ENCODE measurements around the gene ARMH2.
"Not testable (repeated sequence)": the region's sequence is repeated elsewhere in the genome, so short reads cannot be mapped to it uniquely, and the experiment has no call there.

The ARMH2 gene

DNA sequence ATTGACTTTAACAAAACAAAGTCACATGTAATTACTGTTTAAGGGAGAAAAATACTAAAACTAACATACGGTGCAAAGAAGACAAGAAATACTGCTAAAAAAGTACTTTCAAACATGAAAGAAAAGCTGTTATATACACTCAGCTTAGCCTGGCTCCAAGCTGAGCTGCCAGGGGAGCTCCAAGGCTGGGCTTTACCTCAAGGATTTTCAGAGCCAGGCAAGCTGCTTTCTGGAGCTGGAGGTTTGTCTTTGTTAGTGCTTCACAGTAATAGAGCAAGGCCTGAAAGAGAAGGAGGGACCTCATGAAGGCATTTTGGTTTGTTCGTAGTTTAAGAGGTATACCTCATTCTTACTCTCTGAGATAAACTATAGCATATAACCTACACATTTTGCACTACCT, 19.6 kb upstream of the ARMH2 start:
- DNase-seq (ENCODE audit: low read depth in 3 of 3): no peak

DNA sequence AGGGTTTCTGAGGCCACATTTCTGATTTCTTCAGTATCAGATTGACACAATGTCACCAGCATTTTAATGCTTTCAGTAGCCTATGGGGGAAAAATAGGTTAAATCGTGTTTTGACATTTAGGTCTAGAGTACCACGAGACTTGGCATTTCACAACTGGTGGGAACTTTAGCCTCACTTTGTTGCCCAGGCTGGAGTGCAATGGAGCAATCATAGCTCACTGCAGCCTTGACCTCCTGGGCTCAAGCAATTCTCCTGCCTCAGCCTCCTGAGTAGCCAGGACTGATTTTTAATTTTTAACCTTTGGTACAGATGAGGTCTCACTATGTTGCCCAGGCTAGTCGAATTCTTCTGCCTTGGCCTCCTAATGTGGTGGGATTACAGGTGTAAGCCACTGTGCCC, 11.0 kb upstream of the ARMH2 start:
- DNase-seq (ENCODE audit: low read depth in 3 of 3): no peak

DNA sequence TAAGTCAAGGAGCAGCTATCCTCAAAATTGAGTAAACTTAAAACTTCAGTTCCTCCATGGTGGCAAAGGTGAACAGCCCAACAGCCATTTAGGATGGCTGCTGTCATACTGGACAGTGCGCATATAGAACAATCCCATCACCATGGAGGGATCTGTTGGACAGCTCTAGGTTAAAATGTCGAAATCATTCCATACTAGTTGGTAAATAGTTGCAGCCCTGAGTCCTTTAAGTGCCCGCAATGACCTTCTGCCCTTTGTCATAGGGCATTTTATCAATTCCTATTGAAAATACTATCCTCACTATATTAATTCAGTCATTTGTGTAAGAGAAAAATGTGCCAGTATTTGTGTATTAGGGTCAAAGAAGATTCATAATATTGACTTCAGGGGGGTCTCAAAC, 8.9 kb upstream of the ARMH2 start:
- no peak for DNase-seq (ENCODE audit: low read depth in 3 of 3)

DNA sequence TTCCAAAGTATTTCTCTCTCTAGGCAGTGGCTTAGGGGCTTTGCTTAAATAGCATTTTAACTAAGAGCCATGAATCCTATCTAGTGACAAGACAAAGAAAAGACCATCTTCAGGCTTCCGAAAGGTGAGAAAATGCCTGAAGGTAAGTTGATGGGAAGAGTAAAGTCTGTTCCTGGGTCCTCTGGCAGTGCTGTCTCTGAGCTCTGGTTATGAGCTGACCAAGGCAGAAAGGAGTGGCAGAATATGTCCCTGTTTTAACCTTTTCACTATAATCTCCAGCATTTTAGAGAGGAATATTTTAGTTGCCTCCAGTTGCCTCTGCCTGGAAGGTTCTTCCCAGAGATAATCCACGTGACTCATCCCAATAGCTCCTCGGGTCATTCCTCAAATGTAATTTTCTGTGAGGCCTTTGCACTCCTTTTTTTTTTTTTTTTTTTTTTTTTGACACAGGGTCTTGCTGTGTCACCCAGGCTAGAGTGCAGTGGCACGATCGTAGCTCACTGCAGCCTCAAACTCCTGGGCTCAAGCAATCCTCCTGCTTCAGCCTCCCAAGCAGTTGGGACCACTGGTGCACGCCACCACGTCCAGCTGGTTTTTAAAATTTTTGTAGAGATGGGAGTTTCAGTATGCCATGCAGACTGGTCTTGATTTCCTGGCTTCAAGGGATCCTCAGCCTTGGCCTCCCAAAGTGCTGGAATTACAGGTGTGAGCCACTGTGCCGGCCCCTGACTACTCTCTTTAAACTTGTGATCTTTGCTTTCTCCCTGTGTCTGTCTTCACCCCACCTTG, 3.7 kb upstream of the ARMH2 start:
- no peak for DNase-seq (ENCODE audit: low read depth in 3 of 3)

DNA sequence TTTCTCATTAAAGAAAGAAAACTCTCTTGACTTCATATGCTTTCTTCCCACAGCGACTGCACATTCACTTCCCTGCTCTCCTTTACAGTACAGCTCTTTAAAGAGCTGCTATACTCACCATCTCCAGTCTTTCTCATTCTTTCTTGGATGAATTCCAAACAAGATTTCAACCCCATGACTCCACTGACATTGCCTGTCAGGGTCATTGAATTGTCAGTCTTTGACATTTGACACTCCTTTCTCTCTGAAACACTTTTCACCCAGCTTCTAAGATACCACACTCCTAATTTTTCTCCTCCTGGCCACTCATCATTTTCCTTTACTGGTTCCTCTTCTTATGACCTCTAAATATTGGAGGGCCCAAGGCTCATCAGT, 811 bp upstream of the ARMH2 start:
- DNase-seq (ENCODE audit: low read depth in 3 of 3): no peak

- no peak for DNase-seq (ENCODE audit: low read depth in 3 of 3)
Observed at GRCh38 chr6:24797596-24798216, 1.0 kb downstream of the ARMH2 start.

GRCh38 chr6:24796616-24797290, 2.0 kb downstream of the ARMH2 start:
- no peak for DNase-seq (ENCODE audit: low read depth in 3 of 3)

DNA sequence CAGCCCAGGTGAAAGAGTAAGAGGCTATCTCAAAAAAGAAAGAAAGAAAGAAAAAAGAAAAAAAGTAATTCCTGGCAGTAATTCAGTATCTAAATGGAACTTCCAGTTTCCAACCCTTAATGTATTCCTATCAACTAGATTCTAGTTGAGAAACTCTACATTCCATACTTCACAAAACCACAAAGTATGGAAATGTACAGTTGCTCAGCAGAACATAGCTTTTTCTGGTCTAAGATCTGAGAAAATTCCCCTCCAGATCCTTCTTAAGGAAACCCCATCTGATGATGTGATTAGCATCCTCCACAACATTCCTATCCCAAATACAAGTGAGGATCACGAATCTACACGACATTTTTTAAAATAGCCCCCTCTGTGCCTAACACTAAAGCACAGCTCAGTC, 3.6 kb downstream of the ARMH2 start:
- DNase-seq (ENCODE audit: low read depth in 3 of 3): no peak

DNA sequence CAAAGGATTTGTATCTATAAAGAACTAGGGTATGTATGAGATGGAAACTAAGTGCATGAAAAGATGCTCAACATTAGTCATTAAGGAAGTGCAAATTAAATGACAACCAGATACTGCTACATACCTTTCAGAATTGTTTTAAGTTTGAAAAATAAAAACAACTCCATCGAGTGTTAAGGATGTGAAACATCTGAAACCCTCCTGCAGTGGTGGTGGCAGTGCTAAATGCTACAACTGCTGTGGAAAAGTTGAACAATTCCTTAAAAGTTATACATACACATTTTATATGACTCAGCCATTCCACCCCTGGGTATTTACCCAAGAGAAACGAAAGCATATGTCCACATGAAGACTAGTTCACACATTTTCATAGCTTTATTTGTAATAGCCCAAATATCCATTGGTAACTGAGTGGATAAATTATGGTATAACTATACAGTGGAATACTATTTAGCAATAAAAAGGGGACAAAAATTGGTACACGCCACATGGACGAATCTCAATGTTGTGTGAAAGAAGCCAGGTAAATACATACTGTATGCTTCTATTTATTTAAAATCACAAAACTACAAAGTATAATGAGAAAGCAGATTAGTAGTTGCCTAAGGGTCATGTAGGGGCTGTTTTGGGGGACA, 10.6 kb downstream of the ARMH2 start:
- no peak for DNase-seq (ENCODE audit: low read depth in 3 of 3)

- no peak for DNase-seq (ENCODE audit: low read depth in 3 of 3)
Observed at GRCh38 chr6:24780206-24780605, 18.5 kb downstream of the ARMH2 start.

- no peak for DNase-seq (ENCODE audit: low read depth in 3 of 3)
Observed at GRCh38 chr6:24779416-24780016, 19.2 kb downstream of the ARMH2 start.

DNA sequence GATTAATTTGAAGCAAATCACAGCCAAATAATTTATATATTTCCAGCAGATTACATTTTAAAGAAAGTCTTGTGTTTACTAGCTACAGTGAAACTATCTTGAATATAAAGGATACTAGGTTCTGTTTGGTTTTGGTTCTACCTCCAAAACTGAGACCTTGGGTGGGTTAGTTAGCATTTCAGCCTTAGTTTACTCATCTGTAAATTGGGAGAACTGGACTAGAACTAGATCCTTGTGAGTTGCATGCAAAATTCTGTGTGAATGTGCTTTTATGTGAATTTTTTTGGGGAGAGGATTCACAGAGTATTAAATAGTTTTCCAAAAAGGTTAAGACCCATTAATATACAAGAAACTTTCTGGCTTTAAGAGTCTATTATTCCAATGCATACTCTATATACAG, 19.8 kb downstream of the ARMH2 start:
- DNase-seq (ENCODE audit: low read depth in 3 of 3): no peak

- no peak for DNase-seq (ENCODE audit: low read depth in 3 of 3)
Observed at GRCh38 chr6:24778121-24778520, 20.6 kb downstream of the ARMH2 start.

DNA sequence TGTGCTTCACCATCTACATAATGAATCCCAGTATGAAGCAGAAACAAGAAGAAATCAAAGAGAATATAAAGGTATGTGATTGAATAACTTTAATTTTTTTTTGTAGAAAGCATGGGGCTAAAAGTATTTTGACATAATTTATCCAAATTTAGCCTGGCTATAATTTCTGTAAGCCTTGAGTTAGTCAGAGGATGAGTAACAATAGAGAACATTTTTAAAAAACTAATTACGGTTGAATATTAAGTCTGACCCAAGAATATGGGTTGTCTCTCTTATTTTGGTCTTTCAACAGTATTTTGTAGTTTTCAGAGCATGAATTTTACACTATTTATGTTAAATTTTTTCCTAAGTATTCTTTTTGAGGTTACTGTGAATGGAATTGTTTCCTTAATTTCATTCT, 21.5 kb downstream of the ARMH2 start:
- DNase-seq (ENCODE audit: low read depth in 3 of 3): no peak

GRCh38 chr6:24775520-24776058, 23.1 kb downstream of the ARMH2 start:
- DNase-seq (ENCODE audit: low read depth in 3 of 3): no peak

GRCh38 chr6:24774696-24775519, 23.8 kb downstream of the ARMH2 start, which contains the start of gene GMNN:
Gene GMNN (plus strand): TSS chr6:24774937. CDS start chr6:24777247, 2,310 bp downstream.
- DNase-seq (ENCODE audit: low read depth in 3 of 3): peak; percentile 95 to 99 (median 95)

DNA sequence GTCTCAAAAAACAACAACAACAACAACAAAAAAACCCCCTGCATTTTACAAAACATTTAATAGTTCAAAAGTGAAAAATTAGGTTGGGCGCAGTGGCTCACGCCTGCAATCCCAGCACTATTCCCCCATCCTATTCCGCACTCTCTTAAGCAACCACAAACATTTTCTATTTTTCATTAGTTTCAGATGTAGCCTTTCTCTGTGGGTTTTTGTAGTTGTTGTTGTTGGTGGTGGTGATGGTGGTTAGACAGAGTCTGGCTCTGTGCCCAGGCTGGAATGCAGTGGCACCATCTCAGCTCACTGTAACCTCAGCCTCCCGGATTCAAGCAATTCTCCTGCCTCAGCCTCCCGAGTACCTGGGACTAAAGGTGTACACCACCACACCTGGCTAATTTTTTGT, 30.4 kb downstream of the ARMH2 start:
- DNase-seq (ENCODE audit: low read depth in 3 of 3): no peak

GRCh38 chr6:24766680-24767462, 31.8 kb downstream of the ARMH2 start:
- no peak for DNase-seq (ENCODE audit: low read depth in 3 of 3)

DNA sequence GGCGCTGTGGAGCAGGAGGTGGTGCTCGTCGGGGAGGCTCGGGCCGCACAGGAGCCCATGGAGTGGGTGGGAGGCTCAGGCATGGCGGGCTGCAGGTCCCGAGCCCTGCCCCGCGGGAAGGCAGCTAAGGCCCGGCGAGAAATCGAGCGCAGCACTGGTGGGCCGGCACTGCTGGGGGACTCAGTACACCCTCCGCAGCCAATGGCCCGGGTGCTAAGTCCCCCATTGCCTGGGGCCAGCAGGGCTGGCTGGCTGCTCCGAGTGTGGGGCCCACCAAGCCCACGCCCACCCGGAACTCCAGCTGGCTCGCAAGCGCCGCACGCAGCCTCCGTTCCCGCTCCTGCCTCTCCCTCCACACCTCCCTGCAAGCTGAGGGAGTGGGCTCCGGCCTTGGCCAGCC, 32.7 kb downstream of the ARMH2 start:
- not testable (repeated sequence) for DNase-seq (ENCODE audit: low read depth in 3 of 3)
